Adrenal gland (tissue), 12 donors: ENCODE results near the gene KCNAB2. TPM values are rescaled to one million over a fixed set of nuclear protein-coding genes. Genes with fewer than 3 reads are reported as not detected.

ENCODE experiments used
- DNase-seq, 7 donors: peaks; one replicate each; pipeline ENCODE4 v3.0.0-alpha.2; 2019 to 2020
- H3K27ac ChIP-seq, 5 donors: fragments of 200-600 bp; sonication (generic) in 4 of 5; 1 replicate in 3 of 5; 2 replicates in 2 of 5; pipeline versions ENCODE4 v1.5.1 to v1.8.0; 2016 to 2020; ENCODE audit warnings: mild to moderate bottlenecking in 1 of 5
- H3K27me3 ChIP-seq: fragments of 200-600 bp; 2 replicates; pipeline ENCODE4 v1.8.0; 2021
- H3K36me3 ChIP-seq, 2 donors: fragments of 200-600 bp; replicated peaks in 1 of 2; 1 replicate in 1 of 2; 2 replicates in 1 of 2; pipeline versions ENCODE4 v1.5.1 to v1.8.0; 2018 to 2022
- H3K4me1 ChIP-seq, 2 donors: fragments of 200-600 bp; replicated peaks in 1 of 2; 1 replicate in 1 of 2; 2 replicates in 1 of 2; pipeline versions ENCODE4 v1.5.1 to v1.8.0; 2018 to 2021
- H3K4me3 ChIP-seq, 4 donors: fragments of 200-600 bp; sonication (generic) in 3 of 4; one replicate each; pipeline ENCODE4 v1.5.1; 2016 to 2018
- H3K9me3 ChIP-seq, 3 donors: fragments of 200-600 bp; sonication (generic) in 1 of 3; replicated peaks in 1 of 3; 1 replicate in 2 of 3; 2 replicates in 1 of 3; pipeline versions ENCODE4 v1.5.1 to v1.8.0; 2016 to 2021
- POLR2A ChIP-seq, 2 donors: fragments of 450-650 bp; IDR thresholded peaks; one replicate each; pipeline ENCODE4 v1.6.1; 2017; ENCODE audit warnings: antibody characterized with exemption in 2 of 2, mild to moderate bottlenecking in 2 of 2, moderate library complexity in 1 of 2
- WGBS, 4 donors: extraction: QIAGEN DNeasy Blood & Tissue Kit in 2 of 4; methylation state at CpG; one replicate each; pipeline versions ENCODE4 v1.1.5 to v1.1.7; 2013 to 2017; 5-methylcytosine and 5-hydroxymethylcytosine counted together
- intact Hi-C, 2 donors: fragments of 100-400 bp; cut with DNase I; formaldehyde crosslinking; loops; one replicate each; pipeline versions ENCODE4 v1.14.1 to v1.15.0; 2022 to 2023
- polyA plus RNA-seq, 3 donors: library from polyadenylated mRNA; stranded (reverse); fragments of 200-250 nt in 2 of 3; fragments of 350-450 nt in 1 of 3; fragmentation: Illumina TruSeq in 1 of 3; extraction: RNeasy Lipid Tissue Mini Kit (QIAGEN cat#74804) in 1 of 3; gene quantifications; one replicate each; pipeline ENCODE4 v1.2.3, GENCODE V29; 2013 to 2014
- total RNA-seq, 9 donors: library from RNA; depleted of rRNA in 4 of 9; stranded (reverse); fragments of >200 nt in 4 of 9; fragments of 120-200 nt in 1 of 9; fragmentation: NEBNext Ultra II Directional in 1 of 9; extraction: Animal tissue kit (Norgen Biotek cat#: 25700) in 1 of 9; gene quantifications; one replicate each; pipeline versions ENCODE4 v1.1.0 to v1.2.4, GENCODE V29; 2013 to 2023
- TF ChIP-seq, protein P1 (sequence below), 6 experiments: fragments of 450-650 bp in 4 of 6; fragments of 200-600 bp in 2 of 6; sonication (generic) in 1 of 6; IDR thresholded peaks; 1 replicate in 5 of 6; 2 replicates in 1 of 6; pipeline versions ENCODE4 v1.5.1 to v1.8.0; 2016 to 2021; ENCODE audit warnings: antibody characterized with exemption in 6 of 6, mild to moderate bottlenecking in 2 of 6, moderate library complexity in 1 of 6
- donor health status: healthy with polysubstance abuse.
- donor health status: Bipolar disorder and iron deficiency.
- donor health status: DM: yes; HTN: yes; CAD: no.
- donor health status: DM: no; HTN: no; CAD: no.
- donor health status: DM: no; HTN: no; CAD: no.
- donor health status: DM: yes; HTN: yes; CAD: no.

KCNAB2 gene
- total and polyA plus RNA-seq, 12 donors, result 2.2 to 48.0 (median 16.8) TPM

DNA sequence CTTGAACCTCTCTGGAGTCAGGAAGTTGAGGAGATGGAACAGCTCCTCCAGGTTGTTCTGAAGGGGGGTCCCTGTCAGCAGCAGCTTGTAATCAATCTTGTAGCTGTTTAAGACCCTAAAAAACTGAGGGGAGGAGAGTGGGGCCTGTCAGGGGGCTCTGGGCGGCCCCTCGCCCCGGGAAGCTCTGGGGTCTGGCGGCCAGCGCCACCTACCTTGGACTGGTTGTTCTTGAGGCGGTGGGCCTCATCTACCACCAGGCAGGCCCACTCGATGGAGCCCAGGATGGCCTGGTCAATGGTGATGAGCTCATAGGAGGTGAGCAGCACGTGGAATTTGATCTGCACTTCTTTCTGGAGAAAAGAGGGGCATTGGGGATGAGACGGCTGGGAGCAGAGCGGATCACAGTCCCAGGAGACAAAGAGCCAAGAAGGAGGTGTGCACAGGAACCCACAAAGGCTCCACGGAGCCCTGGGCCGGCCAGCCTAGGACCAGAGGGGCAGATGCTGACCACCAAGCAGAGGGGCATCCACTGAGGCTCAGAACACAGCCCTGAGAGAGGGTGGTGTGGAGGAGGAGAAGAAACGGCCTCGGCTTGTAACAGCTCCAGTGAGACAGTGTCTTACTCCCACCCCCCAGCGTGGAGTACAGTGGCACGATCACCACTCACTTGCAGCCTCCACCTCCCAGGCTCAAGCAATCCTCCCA, 91.0 kb downstream of the KCNAB2 start:
- no peaks in the 10 kb centered on the region for H3K9me3 ChIP-seq
- H3K27me3 ChIP-seq, result no peaks in the 10 kb centered on the region
- intact Hi-C loops, result no loop called here
- H3K4me1 ChIP-seq, result no peaks in the 10 kb centered on the region
- no peak overlapping the region for H3K27ac ChIP-seq
- 77 to 86% (median 79%) methylated on average over 9 to 16 of the region's 16 CpGs for WGBS, 4 donors
- H3K4me3 ChIP-seq, result no peak overlapping the region
- DNase-seq, result no peak
- no peak for TF ChIP-seq POLR2A (IDR thresholded peaks at IDR 0.05)
- TF ChIP-seq, protein P1, sequence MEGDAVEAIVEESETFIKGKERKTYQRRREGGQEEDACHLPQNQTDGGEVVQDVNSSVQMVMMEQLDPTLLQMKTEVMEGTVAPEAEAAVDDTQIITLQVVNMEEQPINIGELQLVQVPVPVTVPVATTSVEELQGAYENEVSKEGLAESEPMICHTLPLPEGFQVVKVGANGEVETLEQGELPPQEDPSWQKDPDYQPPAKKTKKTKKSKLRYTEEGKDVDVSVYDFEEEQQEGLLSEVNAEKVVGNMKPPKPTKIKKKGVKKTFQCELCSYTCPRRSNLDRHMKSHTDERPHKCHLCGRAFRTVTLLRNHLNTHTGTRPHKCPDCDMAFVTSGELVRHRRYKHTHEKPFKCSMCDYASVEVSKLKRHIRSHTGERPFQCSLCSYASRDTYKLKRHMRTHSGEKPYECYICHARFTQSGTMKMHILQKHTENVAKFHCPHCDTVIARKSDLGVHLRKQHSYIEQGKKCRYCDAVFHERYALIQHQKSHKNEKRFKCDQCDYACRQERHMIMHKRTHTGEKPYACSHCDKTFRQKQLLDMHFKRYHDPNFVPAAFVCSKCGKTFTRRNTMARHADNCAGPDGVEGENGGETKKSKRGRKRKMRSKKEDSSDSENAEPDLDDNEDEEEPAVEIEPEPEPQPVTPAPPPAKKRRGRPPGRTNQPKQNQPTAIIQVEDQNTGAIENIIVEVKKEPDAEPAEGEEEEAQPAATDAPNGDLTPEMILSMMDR (IDR thresholded peaks at IDR 0.05), result no peak
- no peaks in the 10 kb centered on the region for H3K36me3 ChIP-seq

DNA sequence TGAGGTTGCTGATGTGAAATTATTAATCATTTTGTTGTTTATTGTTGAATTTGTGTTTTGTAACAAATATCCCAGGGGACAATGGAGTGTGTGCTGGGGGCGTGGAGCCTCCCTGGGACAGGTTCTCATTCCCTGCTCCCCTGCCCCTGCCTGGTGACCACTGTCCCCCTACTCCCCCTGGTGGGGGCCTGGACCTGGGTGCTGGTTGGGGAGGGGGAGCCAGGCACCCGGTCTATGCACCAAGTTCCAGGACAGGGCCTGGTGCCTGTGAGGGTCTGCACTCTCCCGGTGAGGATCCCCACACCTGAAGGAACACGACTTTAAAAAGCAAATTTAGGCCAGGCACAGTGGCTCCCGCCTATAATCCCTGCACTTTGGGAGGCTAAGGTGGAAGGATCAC, 92.1 kb downstream of the KCNAB2 start:
- H3K4me3 ChIP-seq, result no peak overlapping the region
- WGBS, 4 donors, result 67 to 84% (median 74%) methylated on average over 3 to 5 of the region's 5 CpGs
- H3K9me3 ChIP-seq, result no peaks in the 10 kb centered on the region
- H3K27me3 ChIP-seq, result no peaks in the 10 kb centered on the region
- DNase-seq, result no peak
- intact Hi-C loops, result no loop called here
- TF ChIP-seq, protein P1 (IDR thresholded peaks at IDR 0.05), result no peak
- TF ChIP-seq POLR2A (IDR thresholded peaks at IDR 0.05), result no peak
- no peak overlapping the region for H3K27ac ChIP-seq
- H3K4me1 ChIP-seq, result no peaks in the 10 kb centered on the region
- H3K36me3 ChIP-seq, result no peaks in the 10 kb centered on the region

DNA sequence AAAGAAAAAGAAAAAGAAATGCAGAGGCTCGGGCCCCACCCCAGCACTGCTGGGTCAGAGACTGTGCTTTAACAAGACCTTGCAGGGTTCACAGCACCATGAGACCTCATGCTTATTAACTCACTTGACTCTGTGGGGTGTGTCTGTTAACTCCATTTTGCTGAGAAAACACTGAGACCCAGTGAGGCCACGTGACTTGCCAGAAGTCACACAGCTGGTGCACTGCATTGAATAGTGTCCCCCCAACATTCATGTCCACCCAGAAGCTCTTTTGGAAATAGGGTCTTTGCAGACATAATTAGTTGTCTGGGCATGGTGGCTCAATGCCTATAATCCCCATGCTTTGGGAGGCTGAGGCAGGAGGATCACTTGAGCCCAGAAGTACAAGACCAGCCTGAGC, 94.7 kb downstream of the KCNAB2 start:
- no peaks in the 10 kb centered on the region for H3K9me3 ChIP-seq
- TF ChIP-seq, protein P1 (IDR thresholded peaks at IDR 0.05), result no peak
- TF ChIP-seq POLR2A (IDR thresholded peaks at IDR 0.05), result no peak
- no peaks in the 10 kb centered on the region for H3K4me1 ChIP-seq
- no peaks in the 10 kb centered on the region for H3K27me3 ChIP-seq
- DNase-seq, result no peak
- no peaks in the 10 kb centered on the region for H3K36me3 ChIP-seq
- intact Hi-C loops, result no loop called here
- H3K4me3 ChIP-seq, result no peak overlapping the region
- WGBS, 4 donors, result 83 to 93% (median 87%) methylated on average over 2 of the region's 2 CpGs
- H3K27ac ChIP-seq, result no peak overlapping the region

DNA sequence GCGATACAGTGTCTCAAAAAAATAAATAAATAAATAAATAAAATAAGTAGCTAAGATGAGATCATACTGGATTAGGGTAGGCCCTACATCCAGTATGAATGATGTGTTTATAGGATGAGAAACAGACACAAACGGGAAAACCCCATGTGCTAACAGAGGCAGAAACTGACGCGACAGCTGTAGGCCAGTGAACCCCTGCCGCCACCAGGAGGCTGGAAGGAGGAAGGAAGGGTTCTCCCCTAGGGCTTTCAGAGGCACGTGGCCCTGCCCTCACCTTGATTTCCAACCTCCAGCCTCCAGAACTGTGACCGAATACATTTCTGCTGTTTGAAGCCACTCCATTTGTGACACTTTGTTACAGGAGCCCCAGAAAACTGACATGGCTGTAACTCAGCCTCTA, 95.9 kb downstream of the KCNAB2 start:
- no peak overlapping the region for H3K4me3 ChIP-seq
- WGBS, 4 donors, result 49 to 70% (median 61%) methylated on average over 7 of the region's 7 CpGs
- peaks cover under 1% of the 10 kb centered on the region for H3K27me3 ChIP-seq
- H3K4me1 ChIP-seq, result no peaks in the 10 kb centered on the region
- no peaks in the 10 kb centered on the region for H3K36me3 ChIP-seq
- intact Hi-C loops, result no loop called here
- no peak for DNase-seq
- TF ChIP-seq, protein P1 (IDR thresholded peaks at IDR 0.05), result no peak
- no peak for TF ChIP-seq POLR2A (IDR thresholded peaks at IDR 0.05)
- no peaks in the 10 kb centered on the region for H3K9me3 ChIP-seq
- H3K27ac ChIP-seq, result no peak overlapping the region
